Measurements from ENCODE around the gene MRI1. TPM values are rescaled to one million over a fixed set of nuclear protein-coding genes. Genes with fewer than 3 reads are reported as not detected.

The MRI1 gene
- total RNA-seq, 1 experiment from 2014 or later, result 19.6 TPM

- ATAC-seq (no peak), DNase-seq (ENCODE audit: low read depth, low spot score) (no peak)
- Histone ChIP-seq H3K27ac (ENCODE audit: low read depth, low read length) (no peak overlapping the region), H4K20me1 (ENCODE audit: insufficient read depth) (no peaks in the 10 kb centered on the region), H2AFZ (ENCODE audit: low read depth, low read length, poor library complexity, severe bottlenecking) (no peak overlapping the region), H3K36me3 (ENCODE audit: control insufficient read depth in 1 of 2, insufficient read depth in 2 of 2, low read length in 2 of 2) (no peaks in the 10 kb centered on the region), H3K4me2 (ENCODE audit: low read length) (no peak overlapping the region), H3K4me3 (replicated peaks in 1 of 2; ENCODE audit: low read depth in 1 of 2, low read length in 2 of 2) (no peak overlapping the region), H3K9me3 (ENCODE audit: control insufficient read depth in 1 of 2, insufficient read depth in 1 of 2, low read depth in 1 of 2, low read length in 2 of 2) (no peaks in the 10 kb centered on the region), H3K79me2 (ENCODE audit: insufficient read depth, low read length) (no peaks in the 10 kb centered on the region), H3K9ac (ENCODE audit: low read length) (no peak overlapping the region), H3K4me1 (ENCODE audit: control insufficient read depth in 1 of 2, insufficient read depth in 2 of 2, low read length in 2 of 2) (peaks cover 32 to 56% of the 10 kb centered on the region in 2 experiments), H3K9me2 (ENCODE audit: insufficient read depth) (no peaks in the 10 kb centered on the region), H3K27me3 (ENCODE audit: insufficient read depth, low read length) (no peaks in the 10 kb centered on the region)
- CTCF ChIA-PET, result interaction anchor here (3.5 kb wide), 1 partner anchor 73 kb away, joined by 25 read pairs; no protein-coding TSS in a partner anchor
- BruUV-seq (replicated peaks), result no TSS peak
- POLR2A ChIA-PET, result interaction anchor here (1.7 kb wide), 1 partner anchor 70 kb away, joined by 4 read pairs; no protein-coding TSS in a partner anchor
- intact Hi-C loops (cut with micrococcal nuclease), result loop anchor here (10.0 kb wide), 1 partner anchor 286 kb away; the partner anchor contains the start of gene MISP3
- RAD21 ChIA-PET (ENCODE audit: low non-redundant PET in 1 of 2, low total read pairs in 2 of 2, uncharacterized antibody in 2 of 2, unreplicated experiment in 2 of 2), result interaction anchor here (0.6 to 1.0 kb wide), 3 partner anchors 32 to 73 kb away, joined by 3 read pairs; no protein-coding TSS in a partner anchor
- TF ChIP-seq EZH2phosphoT487 (IDR thresholded peaks at IDR 0.05; ENCODE audit: borderline replicate concordance) (no peak), CEBPB (IDR thresholded peaks at IDR 0.05; ENCODE audit: low read depth) (no peak), TCF7L2 (IDR thresholded peaks at IDR 0.05; ENCODE audit: borderline replicate concordance, extremely low read depth, insufficient read depth, insufficient read length) (no peak), SIN3A (IDR thresholded peaks at IDR 0.05; ENCODE audit: low read depth) (no peak), JUND (IDR thresholded peaks at IDR 0.05) (no peak), ZFX (IDR thresholded peaks at IDR 0.05) (no peak), SP1 (IDR thresholded peaks at IDR 0.05; ENCODE audit: low read depth) (no peak), REST (IDR thresholded peaks at IDR 0.05; ENCODE audit: low read depth) (no peak), RAD21 (IDR thresholded peaks at IDR 0.05; ENCODE audit: low read depth) (no peak), ZBTB33 (IDR thresholded peaks at IDR 0.05; ENCODE audit: extremely low read depth, insufficient replicate concordance, low read length) (no peak), MAX (IDR thresholded peaks at IDR 0.05) (no peak), POLR2A (IDR thresholded peaks at IDR 0.05; ENCODE audit: borderline replicate concordance, extremely low read depth, insufficient read depth, insufficient read length) (no peak), ELF1 (IDR thresholded peaks at IDR 0.05; ENCODE audit: borderline replicate concordance, low read depth) (no peak), ZNF274 (IDR thresholded peaks at IDR 0.05; ENCODE audit: low read depth, low read length) (no peak)
Measured at GRCh38 chr19:13788991-13789390, 24.7 kb downstream of the MRI1 start.
